ENCODE data around the gene ILRUN.
"Not testable (repeated sequence)": the region's sequence is repeated elsewhere in the genome, so short reads cannot be mapped to it uniquely, and the experiment has no call there.

ILRUN gene

GRCh38 chr6:34696739-34697543, at the start of gene ILRUN:
Gene ILRUN, minus strand, starts transcription at chr6:34696767. Its CDS starts 164 bp downstream, at chr6:34696603.
- DNase-seq = peak; percentile 89

GRCh38 chr6:34745277-34746103, 48.9 kb upstream of the ILRUN start:
- DNase-seq = no peak

DNA sequence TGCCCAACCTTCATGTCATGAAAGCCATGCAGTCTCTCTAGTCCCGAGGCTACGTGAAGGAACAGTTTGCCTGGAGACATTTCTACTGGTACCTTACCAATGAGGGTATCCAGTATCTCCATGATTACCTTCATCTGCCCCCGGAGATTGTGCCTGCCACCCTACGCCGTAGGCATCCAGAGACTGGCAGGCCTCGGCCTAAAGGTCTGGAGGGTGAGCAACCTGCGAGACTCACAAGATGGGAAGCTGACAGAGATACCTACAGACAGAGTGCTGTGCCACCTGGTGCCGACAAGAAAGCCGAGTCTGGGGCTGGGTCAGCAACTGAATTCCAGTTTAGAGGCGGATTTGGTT, 47.7 kb upstream of the ILRUN start:
- not testable (repeated sequence) for DNase-seq

- DNase-seq = no peak
Measured at GRCh38 chr6:34743625-34744293, 47.2 kb upstream of the ILRUN start.

DNA sequence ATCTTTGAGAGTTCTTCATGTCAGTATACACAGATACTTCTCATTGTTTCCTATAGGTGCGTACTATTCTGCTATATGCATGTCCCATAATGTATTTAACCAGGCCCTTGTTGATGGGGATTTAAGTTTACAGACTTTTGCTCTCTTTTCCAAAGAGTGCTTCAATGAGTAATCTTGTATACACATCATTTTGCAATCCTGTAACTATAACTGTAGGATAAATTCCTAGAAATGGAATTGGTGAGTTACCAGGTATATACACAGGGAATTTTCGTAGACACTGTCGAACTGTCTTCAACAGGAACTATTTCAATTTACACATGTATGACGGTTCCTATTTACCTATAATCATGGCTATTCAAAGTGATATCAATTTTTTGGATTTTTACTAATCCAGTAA, 45.5 kb upstream of the ILRUN start:
- DNase-seq = no peak

DNA sequence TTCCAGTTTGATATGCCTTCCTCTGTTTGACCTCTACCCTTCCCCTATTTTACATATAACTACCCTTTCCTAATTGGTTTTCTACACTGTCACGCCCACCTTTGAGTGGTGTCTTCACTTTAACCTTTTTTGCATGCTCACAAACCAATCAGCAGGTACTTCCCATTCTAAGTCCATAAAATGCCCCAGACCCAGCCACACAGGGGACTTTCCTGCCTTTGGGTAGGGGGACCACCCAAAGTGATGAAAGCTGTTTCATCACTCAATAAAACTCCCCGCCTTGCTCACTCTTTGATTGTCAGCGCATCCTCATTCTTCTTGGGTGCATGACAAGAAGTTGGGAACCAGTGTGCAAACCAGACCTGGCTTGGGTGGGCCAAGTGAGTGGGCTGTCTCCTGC, 40.3 kb upstream of the ILRUN start:
- DNase-seq = no peak

DNA sequence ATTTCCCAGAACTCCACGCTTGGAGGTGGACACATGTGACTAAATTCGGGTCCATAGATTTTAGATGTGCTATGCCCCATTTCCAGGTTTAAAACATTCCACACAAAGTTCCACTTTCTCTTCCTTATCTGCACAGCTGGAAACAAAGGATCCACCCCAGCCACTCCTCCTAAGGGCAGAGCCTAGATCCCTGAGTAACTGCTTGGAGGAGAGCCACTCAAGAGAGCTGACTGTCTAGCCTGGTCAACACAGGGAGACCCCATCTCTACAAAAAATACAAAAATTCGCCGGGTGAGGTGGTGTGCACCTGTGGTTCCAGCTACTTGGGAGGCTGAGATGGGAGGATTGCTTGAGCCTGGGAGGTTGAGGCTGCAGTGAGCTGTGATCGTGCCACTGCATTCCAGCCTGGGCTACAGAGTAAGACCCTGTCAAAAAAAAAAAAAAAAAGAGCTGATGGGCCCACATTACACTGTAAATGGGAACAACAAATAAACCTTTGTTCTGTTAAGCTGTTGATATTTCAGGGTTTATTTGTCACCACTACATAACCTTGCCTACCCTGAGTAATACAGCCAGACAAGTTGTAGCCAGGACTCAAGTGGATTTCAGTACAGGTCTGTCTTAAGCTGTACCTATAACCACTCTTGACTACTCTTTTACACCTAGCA, 35.0 kb upstream of the ILRUN start:
- no peak for DNase-seq

DNA sequence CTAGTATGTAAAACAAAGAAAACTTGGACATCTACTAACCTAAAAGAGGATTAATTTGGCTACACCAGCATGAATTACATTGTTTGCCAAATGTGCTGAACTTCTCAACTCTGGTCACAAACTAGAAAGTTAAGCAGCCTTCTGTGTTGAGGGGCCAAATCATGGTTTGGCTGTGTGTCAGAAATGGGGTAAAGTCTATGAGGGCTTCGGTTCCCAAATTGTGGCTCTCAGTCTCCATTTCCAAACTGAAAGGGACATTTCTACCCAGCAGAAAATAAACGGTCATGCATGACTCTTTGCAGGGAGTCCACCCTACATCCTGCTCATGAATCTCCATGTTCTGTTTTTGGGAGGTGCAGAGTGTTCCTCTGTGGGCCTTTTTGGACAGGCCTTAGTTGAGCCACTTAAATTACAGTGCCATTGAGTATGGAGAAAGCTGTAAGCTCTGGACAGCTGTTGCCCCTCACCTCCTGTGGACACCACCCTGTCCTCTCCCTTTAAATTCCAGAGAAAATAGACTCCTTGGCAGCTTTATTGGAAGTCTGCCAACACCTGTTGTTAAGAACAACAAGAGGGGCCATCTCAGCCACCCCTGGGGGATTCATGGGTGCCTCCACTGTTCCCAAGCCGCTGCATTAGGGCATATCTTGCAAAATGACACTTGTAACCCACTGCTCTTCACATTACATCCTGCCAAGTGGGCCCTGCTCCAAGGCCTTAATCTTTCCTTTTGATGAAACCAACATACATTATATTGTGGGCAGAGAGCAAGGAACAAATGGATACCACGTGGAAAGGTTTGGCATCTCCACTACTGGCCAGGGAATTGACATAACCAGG, 33.3 kb upstream of the ILRUN start:
- no peak for DNase-seq

- no peak for DNase-seq
Measured at GRCh38 chr6:34726055-34726454, 29.5 kb upstream of the ILRUN start.

DNA sequence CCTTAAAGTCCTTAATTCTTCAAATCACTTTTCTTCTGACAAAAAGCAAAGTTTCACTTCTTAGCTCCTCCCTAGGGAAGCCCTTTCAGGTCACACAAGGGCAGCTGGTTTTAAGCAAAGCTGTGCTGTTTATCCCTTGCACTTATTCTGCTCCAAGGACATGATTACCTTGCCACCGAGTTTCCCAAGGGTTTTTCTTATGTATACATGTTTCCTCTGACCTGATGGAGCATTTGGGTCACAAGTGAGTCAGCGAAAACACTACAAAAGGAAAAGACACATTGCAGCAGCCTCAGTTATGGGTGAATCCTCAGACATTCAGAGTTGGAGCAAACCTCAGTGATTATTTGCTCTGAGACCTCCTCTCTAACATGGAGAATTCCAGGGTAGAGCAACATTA, 26.6 kb upstream of the ILRUN start:
- DNase-seq = no peak

DNA sequence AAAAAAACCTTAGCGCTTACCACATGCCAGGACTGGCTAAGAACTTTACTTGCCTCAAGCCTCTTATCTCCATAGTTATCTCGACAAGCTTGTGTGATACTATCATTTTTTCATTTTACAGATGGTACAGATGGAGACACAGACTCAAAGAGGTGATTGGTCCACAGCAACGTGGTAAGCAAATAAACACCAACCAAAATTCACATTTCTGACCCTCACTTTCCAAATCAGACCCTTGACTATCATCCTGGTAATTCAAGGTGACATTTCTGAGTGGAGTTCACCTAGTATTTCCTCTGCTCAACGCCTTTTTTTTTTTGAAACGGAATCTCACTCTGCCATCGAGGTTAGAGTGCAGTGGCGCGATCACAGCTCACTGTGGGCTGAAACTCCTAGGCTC, 25.9 kb upstream of the ILRUN start:
- DNase-seq = no peak

DNA sequence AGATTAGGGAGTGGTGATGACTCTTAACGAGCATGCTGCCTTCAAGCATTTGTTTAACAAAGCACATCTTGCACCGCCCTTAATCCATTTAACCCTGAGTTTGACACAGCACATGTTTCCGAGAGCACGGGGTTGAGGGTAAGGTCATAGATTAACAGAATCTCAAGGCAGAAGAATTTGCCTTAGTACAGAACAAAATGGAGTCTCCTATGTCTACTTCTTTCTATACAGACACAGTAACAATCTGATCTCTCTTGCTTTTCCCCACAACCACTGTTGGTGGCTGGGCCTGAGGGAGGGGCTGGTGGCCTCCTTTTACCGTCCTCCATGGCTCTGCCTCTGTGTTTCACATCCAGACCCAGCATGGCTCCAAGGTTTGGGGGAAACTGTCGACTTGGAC, 23.6 kb upstream of the ILRUN start:
- not testable (repeated sequence) for DNase-seq

- DNase-seq = not testable (repeated sequence)
Measured at GRCh38 chr6:34719646-34720045, 23.1 kb upstream of the ILRUN start.

- DNase-seq = no peak
Measured at GRCh38 chr6:34718976-34719375, 22.4 kb upstream of the ILRUN start.

GRCh38 chr6:34717466-34717865, 20.9 kb upstream of the ILRUN start:
- no peak for DNase-seq

GRCh38 chr6:34714663-34715062, 18.1 kb upstream of the ILRUN start:
- DNase-seq = no peak

DNA sequence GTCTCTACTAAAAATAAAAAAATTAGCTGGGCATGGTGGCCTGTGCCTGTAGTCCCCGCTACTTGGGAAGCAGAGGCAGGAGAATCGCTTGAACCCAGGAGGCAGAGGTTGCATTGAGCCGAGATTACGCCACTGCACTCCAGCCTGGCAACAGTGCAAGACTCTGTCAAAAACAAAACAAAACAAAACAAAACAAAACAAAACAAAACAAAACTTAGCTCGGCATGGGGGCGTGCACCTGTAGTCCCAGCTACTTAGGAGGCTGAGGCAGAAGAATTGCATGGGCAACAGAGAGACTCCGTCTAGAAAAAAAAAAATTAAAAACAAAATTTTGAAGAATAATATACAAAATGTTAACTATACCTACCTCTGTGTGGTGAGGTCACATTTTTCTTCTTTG, 16.3 kb upstream of the ILRUN start:
- not testable (repeated sequence) for DNase-seq

DNA sequence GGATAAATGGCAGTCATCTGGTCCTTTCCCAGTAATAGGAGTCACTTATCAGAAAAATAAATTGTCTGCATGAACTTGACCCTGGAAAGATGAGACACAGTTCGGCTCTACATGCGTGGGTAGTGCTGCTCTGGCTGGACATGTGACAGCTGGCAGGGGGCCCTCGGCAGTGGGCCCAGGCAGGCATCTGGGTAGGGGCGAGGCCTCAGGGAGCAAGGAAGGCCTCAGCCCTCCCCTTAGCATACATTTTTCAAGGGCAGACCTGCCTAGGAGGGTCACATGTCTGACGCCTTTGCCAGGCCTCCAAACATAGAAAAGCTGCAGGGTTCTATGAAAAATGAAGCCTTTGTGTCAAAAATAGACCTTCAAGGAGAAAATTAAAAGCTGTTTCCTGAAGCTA, 12.8 kb upstream of the ILRUN start:
- DNase-seq = no peak

DNA sequence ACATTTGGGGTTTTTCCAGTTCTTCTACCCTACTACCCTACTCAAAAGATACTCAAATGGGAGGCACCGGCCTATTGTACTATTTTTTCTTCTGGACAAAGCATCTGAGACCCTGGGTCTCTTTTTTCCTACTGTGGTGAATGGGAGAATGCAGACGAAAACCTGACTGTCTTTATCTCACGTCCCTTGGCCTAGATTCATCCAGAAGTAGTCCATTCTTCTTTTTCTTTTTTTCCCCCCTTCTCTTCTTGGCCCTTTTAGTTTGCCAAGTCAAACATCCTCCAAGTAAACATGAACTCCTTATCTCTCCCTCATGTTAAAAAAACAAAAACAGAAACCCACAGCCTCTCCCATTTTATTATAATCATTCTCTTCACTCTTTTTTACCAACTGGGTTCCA, 8.7 kb upstream of the ILRUN start:
- no peak for DNase-seq

DNA sequence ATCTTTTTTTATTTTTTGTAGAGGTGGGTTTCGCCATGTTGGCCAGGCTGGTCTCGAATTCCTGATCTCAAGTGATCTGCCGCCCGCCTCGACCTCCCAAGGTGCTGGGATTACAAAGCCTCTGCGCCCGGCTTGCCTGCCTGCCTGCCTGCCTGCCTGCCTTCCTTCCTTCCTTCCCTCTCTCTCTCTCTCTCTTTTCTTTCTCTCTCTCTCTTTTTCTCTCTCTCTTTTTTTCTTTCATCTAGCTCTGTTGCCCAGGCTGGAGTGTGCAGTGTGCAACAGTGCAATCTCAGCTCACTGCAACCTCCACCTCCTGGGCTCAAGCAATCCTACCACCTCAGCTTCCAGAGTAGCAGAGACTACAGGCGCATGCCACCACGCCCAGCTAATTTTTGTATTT, 4.6 kb upstream of the ILRUN start:
- DNase-seq = no peak

GRCh38 chr6:34697904-34698559, 1.5 kb upstream of the ILRUN start:
- DNase-seq = no peak

DNA sequence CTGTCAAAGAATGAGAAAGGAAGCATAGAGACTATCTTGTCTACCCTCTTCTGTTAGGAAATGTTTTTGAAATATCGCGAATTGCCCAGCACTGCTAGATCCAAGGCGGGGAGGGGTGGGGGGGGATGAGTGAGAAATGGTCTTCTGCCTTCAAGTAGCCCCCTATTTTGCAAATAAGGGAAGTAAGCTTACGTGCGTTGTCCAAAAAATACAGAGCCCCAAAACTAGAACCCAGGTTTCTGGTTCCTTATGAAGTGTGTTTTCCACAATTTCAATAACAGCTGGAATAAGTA, 923 bp upstream of the ILRUN start:
- no peak for DNase-seq
